Measurements from ENCODE around the gene ITPR2.

DNA sequence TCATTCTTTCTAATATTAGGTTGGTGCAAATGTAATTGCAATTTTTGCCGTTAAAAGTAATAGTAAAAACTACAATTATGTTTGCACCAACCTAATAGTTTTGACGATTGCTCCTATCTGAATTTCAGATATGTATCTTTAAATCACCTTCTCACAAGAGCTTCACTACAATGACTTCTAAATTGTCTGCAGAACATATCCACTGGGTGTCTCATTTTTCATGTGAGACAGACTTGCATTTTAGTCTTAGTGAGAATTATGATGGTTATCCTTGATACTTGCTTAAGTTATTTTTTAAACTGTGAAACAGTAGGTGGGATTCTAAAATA, 84.6 kb downstream of the ITPR2 start:
- TF ChIP-seq LEF1 (IDR thresholded peaks at IDR 0.05; ENCODE audit: borderline replicate concordance) = no peak
- TF ChIP-seq HDGF (IDR thresholded peaks at IDR 0.05; ENCODE audit: borderline replicate concordance) = no peak
- no peak for TF ChIP-seq SUZ12 (IDR thresholded peaks at IDR 0.05)
- no peak for TF ChIP-seq FOXK2 (IDR thresholded peaks at IDR 0.05)
- TF ChIP-seq BHLHE40 (IDR thresholded peaks at IDR 0.05; ENCODE audit: borderline replicate concordance) = no peak
- TF ChIP-seq FOXM1 (IDR thresholded peaks at IDR 0.05; ENCODE audit: borderline replicate concordance) = no peak
- TF ChIP-seq ELF4 (IDR thresholded peaks at IDR 0.05) = no peak
